IMR-90 (cell line): ENCODE data around the gene NOL4L. TPM values are rescaled to one million over a fixed set of nuclear protein-coding genes. Genes with fewer than 3 reads are reported as not detected.

Experiments used
- ATAC-seq: fragments of 200-7000 bp; cut with Tn5 transposase; 2 replicates; pipeline ENCODE4 v1.9.1; 2020; ENCODE audit warnings: low read depth, mild to moderate bottlenecking, moderate library complexity
- BruUV-seq: library from RNA; stranded (reverse); fragments of 400-500 nt; replicated peaks from 2 replicates; lab custom pipeline; 2021; lab: Mats Ljungman, UMichigan
- CTCF ChIA-PET: fragments of 300-600 bp; formaldehyde crosslinking; extraction: SDS; loops from one replicate; lab custom pipeline; 2021; ENCODE audit warnings: antibody characterized with exemption; lab: Yijun Ruan, JAX
- POLR2A ChIA-PET: fragments of 300-600 bp; sonication (Branson Sonifier 250); formaldehyde crosslinking; loops from one replicate; lab custom pipeline; 2022; ENCODE audit warnings: antibody characterized with exemption; ENCODE audit not compliant: unreplicated experiment; lab: Charles Lee
- DNase-seq: peaks from one replicate; pipeline ENCODE4 v3.0.0; 2013
- H2AFZ ChIP-seq: replicated peaks from 2 replicates; pipeline ENCODE3; 2013; ENCODE audit warnings: low read length, mild to moderate bottlenecking; ENCODE audit not compliant: poor library complexity
- H2AK5ac ChIP-seq: 2 replicates; pipeline ENCODE4 v1.6.1; 2013; ENCODE audit warnings: low read depth, low read length, inconsistent platforms
- H2AK9ac ChIP-seq: replicated peaks from 2 replicates; pipeline ENCODE3; 2013; ENCODE audit warnings: mild to moderate bottlenecking, low read depth, low read length, moderate library complexity; ENCODE audit not compliant: poor library complexity
- H2BK120ac ChIP-seq: 2 replicates; pipeline ENCODE4 v1.6.1; 2013; ENCODE audit warnings: low read depth, low read length, inconsistent platforms
- H2BK15ac ChIP-seq: 3 replicates; pipeline ENCODE4 v1.6.1; 2013; ENCODE audit warnings: low read depth, low read length, inconsistent platforms
- H2BK20ac ChIP-seq: 2 replicates; pipeline ENCODE4 v1.6.1; 2013; ENCODE audit warnings: low read depth, mild to moderate bottlenecking, inconsistent platforms, low read length, moderate library complexity
- H2BK5ac ChIP-seq: 2 replicates; pipeline ENCODE4 v1.6.1; 2013; ENCODE audit warnings: mild to moderate bottlenecking, low read depth, low read length, inconsistent platforms; ENCODE audit not compliant: poor library complexity, severe bottlenecking
- H3K14ac ChIP-seq: replicated peaks from 2 replicates; pipeline ENCODE4 v1.6.1; 2013; ENCODE audit warnings: low read depth, low read length, inconsistent platforms
- H3K18ac ChIP-seq: 2 replicates; pipeline ENCODE4 v1.6.1; 2013; ENCODE audit warnings: low read depth, low read length, control low read depth
- H3K23ac ChIP-seq: 2 replicates; pipeline ENCODE4 v1.6.1; 2013; ENCODE audit warnings: low read depth, low read length, inconsistent platforms
- H3K27ac ChIP-seq: 2 replicates; pipeline ENCODE4 v1.5.1; 2013; ENCODE audit warnings: mild to moderate bottlenecking, control low read depth, low read length; ENCODE audit not compliant: insufficient read depth
- H3K27me3 ChIP-seq: 2 replicates; pipeline ENCODE4 v1.6.1; 2013; ENCODE audit warnings: low read length; ENCODE audit not compliant: control insufficient read depth, insufficient read depth
- H3K36me3 ChIP-seq: 2 replicates; pipeline ENCODE4 v1.6.1; 2013; ENCODE audit warnings: low read length, mixed read lengths; ENCODE audit not compliant: control insufficient read depth, insufficient read depth
- H3K4ac ChIP-seq: 2 replicates; pipeline ENCODE4 v1.6.1; 2013; ENCODE audit warnings: low read depth, low read length, inconsistent platforms
- H3K4me1 ChIP-seq: 2 replicates; pipeline ENCODE4 v1.6.1; 2013; ENCODE audit warnings: low read length, mixed read lengths; ENCODE audit not compliant: control insufficient read depth, insufficient read depth
- H3K4me2 ChIP-seq: 2 replicates; pipeline ENCODE4 v1.6.1; 2013; ENCODE audit warnings: low read depth, mild to moderate bottlenecking, control low read depth, low read length, moderate library complexity
- H3K4me3 ChIP-seq: 2 replicates; pipeline ENCODE4 v1.5.1; 2013; ENCODE audit warnings: low read depth, mild to moderate bottlenecking, control low read depth, low read length, moderate library complexity; ENCODE audit not compliant: insufficient read depth
- H3K56ac ChIP-seq: 2 replicates; pipeline ENCODE4 v1.6.1; 2013; ENCODE audit warnings: low read length, inconsistent platforms; ENCODE audit not compliant: insufficient read depth; ENCODE audit errors: extremely low read depth
- H3K79me1 ChIP-seq, 2 experiments: 2 replicates each; pipeline ENCODE4 v1.6.1; 2013; ENCODE audit warnings: low read length in 2 of 2, inconsistent platforms in 1 of 2, low read depth in 1 of 2
- H3K9ac ChIP-seq: 2 replicates; pipeline ENCODE4 v1.6.1; 2013; ENCODE audit warnings: low read depth, low read length, control low read depth
- H3K9me1 ChIP-seq: 2 replicates; pipeline ENCODE4 v1.6.1; 2013; ENCODE audit warnings: low read length, inconsistent platforms; ENCODE audit not compliant: insufficient read depth
- H3K9me3 ChIP-seq: 2 replicates; pipeline ENCODE4 v1.6.1; 2013; ENCODE audit warnings: low read length; ENCODE audit not compliant: control insufficient read depth, insufficient read depth
- H4K20me1 ChIP-seq: 2 replicates; pipeline ENCODE4 v1.6.1; 2013; ENCODE audit warnings: low read length, inconsistent platforms; ENCODE audit not compliant: insufficient read depth
- H4K5ac ChIP-seq: 2 replicates; pipeline ENCODE4 v1.6.1; 2013; ENCODE audit warnings: mild to moderate bottlenecking, low read depth, low read length, control low read depth
- H4K8ac ChIP-seq, 2 experiments: 2 replicates each; pipeline ENCODE4 v1.6.1; 2013; ENCODE audit warnings: low read depth in 2 of 2, low read length in 2 of 2, control low read depth in 1 of 2, inconsistent platforms in 1 of 2
- H4K91ac ChIP-seq: 2 replicates; pipeline ENCODE4 v1.6.1; 2013; ENCODE audit warnings: low read depth, low read length, inconsistent platforms; ENCODE audit not compliant: insufficient read depth
- CEBPB ChIP-seq: IDR thresholded peaks from 2 replicates; pipeline ENCODE4 v1.6.1; 2012; ENCODE audit warnings: low read depth, low read length, improper control_type of control experiment
- CHD1 ChIP-seq: IDR thresholded peaks from 2 replicates; pipeline ENCODE4 v1.6.1; 2012; ENCODE audit warnings: low read depth, low read length, improper control_type of control experiment
- CTCF ChIP-seq: conservative IDR thresholded peaks from 2 replicates; pipeline ENCODE4 v1.5.1; 2012; ENCODE audit warnings: mild to moderate bottlenecking, low read depth, low read length, improper control_type of control experiment
- MAZ ChIP-seq: IDR thresholded peaks from 2 replicates; pipeline ENCODE4 v1.6.1; 2012; ENCODE audit warnings: low read depth, mild to moderate bottlenecking, low read length, improper control_type of control experiment, moderate library complexity, borderline replicate concordance
- MXI1 ChIP-seq: IDR thresholded peaks from 2 replicates; pipeline ENCODE4 v1.6.1; 2012; ENCODE audit warnings: low read depth, mild to moderate bottlenecking, low read length, moderate library complexity, borderline replicate concordance
- SMC3 ChIP-seq: fragments of 150-350 bp; IDR thresholded peaks from 2 replicates; pipeline ENCODE4 v1.6.1; 2016; ENCODE audit warnings: low read depth, mild to moderate bottlenecking, antibody characterized with exemption, low read length, moderate library complexity
- WGBS, 2 experiments: methylation state at CpG; one replicate each; pipeline versions ENCODE4 v1.1.5 to v1.1.7; 2013; ENCODE audit warnings: missing lambda C conversion rate in 2 of 2; ENCODE audit not compliant: insufficient read length in 1 of 2; ENCODE audit errors: extremely low coverage in 2 of 2; 5-methylcytosine and 5-hydroxymethylcytosine counted together
- dilution Hi-C: fragments of 300-500 bp; cut with HindIII; formaldehyde crosslinking; loops from one replicate; pipeline ENCODE4 v1.14.3; 2018; ENCODE audit warnings: low sequenced_read_pairs; ENCODE audit not compliant: unreplicated experiment
- in situ Hi-C: fragments of 300-500 bp; cut with MboI; formaldehyde crosslinking; loops from 3 replicates; pipeline ENCODE4 v1.14.3; 2019; ENCODE audit warnings: low sequenced_read_pairs, inconsistent platforms, mixed read lengths
- intact Hi-C: fragments of 100-400 bp; cut with micrococcal nuclease; formaldehyde crosslinking; loops from 2 replicates; pipeline ENCODE4 v1.10.0; 2022
- polyA plus RNA-seq, 3 experiments: library from polyadenylated mRNA; depleted of rRNA; stranded (reverse); fragments of >200 nt; gene quantifications; 2 replicates each; pipeline ENCODE4 v1.2.3, GENCODE V29; 2012; ENCODE audit warnings: low replicate concordance in 1 of 3
- total RNA-seq: library from RNA; depleted of rRNA; stranded (reverse); fragments of >200 nt; gene quantifications from 2 replicates; pipeline ENCODE4 v1.2.3, GENCODE V29; 2012

The NOL4L gene
- total and polyA plus RNA-seq, 2 of the 4 experiments (the other 2 are of a cell fraction): 4.7 to 13.3 TPM

- in situ Hi-C loops (no loop called here), dilution Hi-C loops (no loop called here), intact Hi-C loops (no loop called here)
- Histone ChIP-seq H3K9me1 (no peaks in the 10 kb centered on the region), H4K20me1 (no peaks in the 10 kb centered on the region; the same call in 1 of the 2 replicates), H4K5ac (no peak overlapping the region), H3K56ac (no peak overlapping the region), H2BK5ac (no peak overlapping the region), H2BK15ac (no peak overlapping the region), H3K36me3 (no peaks in the 10 kb centered on the region), H2BK120ac (no peak overlapping the region), H2AK9ac (no peak overlapping the region), H3K79me1 (no peaks in the 10 kb centered on the region), H3K4me3 (no peak overlapping the region), H3K27ac (no peak overlapping the region), H3K27me3 (peaks cover 22% of the 10 kb centered on the region; the same call in 1 of the 2 replicates), H4K8ac (no peak overlapping the region), H4K91ac (no peak overlapping the region), H3K9me3 (no peaks in the 10 kb centered on the region), H3K4ac (no peak overlapping the region), H3K18ac (no peak overlapping the region), H3K23ac (no peak overlapping the region), H2BK20ac (no peak overlapping the region), H3K4me1 (no peaks in the 10 kb centered on the region), H3K14ac (no peak overlapping the region), H3K9ac (no peak overlapping the region), H3K4me2 (no peak overlapping the region), H2AFZ (no peak overlapping the region), H2AK5ac (no peak overlapping the region)
- no TSS peak for BruUV-seq
- TF ChIP-seq MAZ: no peak
- no peak for TF ChIP-seq CEBPB
- TF ChIP-seq SMC3: no peak
- no peak for TF ChIP-seq CTCF
- no peak for TF ChIP-seq MXI1
- no peak for TF ChIP-seq CHD1
- no peak for DNase-seq
- ATAC-seq: no peak
- POLR2A ChIA-PET: no interaction called here
- CTCF ChIA-PET: no interaction called here
- WGBS, 2 experiments: 100% methylated on average over 1 of the region's 4 CpGs; no CpG with 5 or more reads in 1 of the 2 experiments
These were observed 59.0 kb downstream of the NOL4L start for GRCh38 chr20:32526125-32526524.
